Cardiac muscle cell (in vitro differentiated cells and primary cell): ENCODE results near the gene CCDC107. TPM values are rescaled to one million over a fixed set of nuclear protein-coding genes. Genes with fewer than 3 reads are reported as not detected.

Source experiments
- DNase-seq, 2 donors: peaks; one replicate each; pipeline versions ENCODE4 v3.0.0 to v3.0.0-alpha.2; 2010 to 2017; ENCODE audit warnings: low read depth in 1 of 2, low spot score in 1 of 2
- H3K27ac ChIP-seq: fragments of 200-600 bp; sonication (generic); 2 replicates; pipeline ENCODE4 v1.5.1; 2016
- H3K27me3 ChIP-seq: fragments of 200-600 bp; sonication (generic); 2 replicates; pipeline ENCODE4 v1.6.0; 2016; ENCODE audit warnings: control low read depth
- H3K36me3 ChIP-seq: fragments of 200-600 bp; sonication (generic); 2 replicates; pipeline ENCODE4 v1.5.1; 2016; ENCODE audit warnings: control low read depth
- H3K4me1 ChIP-seq: fragments of 200-600 bp; sonication (generic); 2 replicates; pipeline ENCODE4 v1.8.1; 2017; ENCODE audit warnings: low read depth, mild to moderate bottlenecking, mixed run types
- H3K4me3 ChIP-seq: fragments of 200-600 bp; sonication (generic); 2 replicates; pipeline ENCODE4 v1.5.1; 2016; ENCODE audit warnings: mild to moderate bottlenecking
- H3K9me3 ChIP-seq: fragments of 200-600 bp; sonication (generic); 2 replicates; pipeline ENCODE4 v1.5.1; 2017; ENCODE audit warnings: low read depth, mild to moderate bottlenecking, control low read depth
- polyA plus RNA-seq: library from polyadenylated mRNA; unstranded; fragments of >200 nt; fragmentation: Nextera tagmentation; extraction: Ambion mirVana; gene quantifications from 2 replicates; pipeline ENCODE4 v1.2.1, GENCODE V29; 2016
- total RNA-seq: library from RNA; depleted of rRNA; stranded (reverse); fragments of >200 nt; gene quantifications from 2 replicates; pipeline ENCODE4 v1.2.3, GENCODE V29; 2016
- TF ChIP-seq, protein P1 (sequence below): IDR thresholded peaks from 2 replicates; pipeline ENCODE4 v1.5.1; 2012; ENCODE audit warnings: low read depth, mild to moderate bottlenecking, low read length

Gene CCDC107
- total and polyA plus RNA-seq, 2 experiments from 2014 or later, result 26.5 to 75.1 TPM

- TF ChIP-seq, protein P1, sequence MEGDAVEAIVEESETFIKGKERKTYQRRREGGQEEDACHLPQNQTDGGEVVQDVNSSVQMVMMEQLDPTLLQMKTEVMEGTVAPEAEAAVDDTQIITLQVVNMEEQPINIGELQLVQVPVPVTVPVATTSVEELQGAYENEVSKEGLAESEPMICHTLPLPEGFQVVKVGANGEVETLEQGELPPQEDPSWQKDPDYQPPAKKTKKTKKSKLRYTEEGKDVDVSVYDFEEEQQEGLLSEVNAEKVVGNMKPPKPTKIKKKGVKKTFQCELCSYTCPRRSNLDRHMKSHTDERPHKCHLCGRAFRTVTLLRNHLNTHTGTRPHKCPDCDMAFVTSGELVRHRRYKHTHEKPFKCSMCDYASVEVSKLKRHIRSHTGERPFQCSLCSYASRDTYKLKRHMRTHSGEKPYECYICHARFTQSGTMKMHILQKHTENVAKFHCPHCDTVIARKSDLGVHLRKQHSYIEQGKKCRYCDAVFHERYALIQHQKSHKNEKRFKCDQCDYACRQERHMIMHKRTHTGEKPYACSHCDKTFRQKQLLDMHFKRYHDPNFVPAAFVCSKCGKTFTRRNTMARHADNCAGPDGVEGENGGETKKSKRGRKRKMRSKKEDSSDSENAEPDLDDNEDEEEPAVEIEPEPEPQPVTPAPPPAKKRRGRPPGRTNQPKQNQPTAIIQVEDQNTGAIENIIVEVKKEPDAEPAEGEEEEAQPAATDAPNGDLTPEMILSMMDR, result no peak
- no peaks in the 10 kb centered on the region for H3K36me3 ChIP-seq
- H3K9me3 ChIP-seq, result no peaks in the 10 kb centered on the region
- peak in 1 of 2 donors; percentile 69 for DNase-seq
- H3K27me3 ChIP-seq, result no peaks in the 10 kb centered on the region
- peaks cover 5% of the 10 kb centered on the region for H3K4me1 ChIP-seq
- no peak overlapping the region for H3K27ac ChIP-seq
- no peak overlapping the region for H3K4me3 ChIP-seq
These were observed 5.9 kb upstream of the CCDC107 start for GRCh38 chr9:35651956-35652828.

DNA sequence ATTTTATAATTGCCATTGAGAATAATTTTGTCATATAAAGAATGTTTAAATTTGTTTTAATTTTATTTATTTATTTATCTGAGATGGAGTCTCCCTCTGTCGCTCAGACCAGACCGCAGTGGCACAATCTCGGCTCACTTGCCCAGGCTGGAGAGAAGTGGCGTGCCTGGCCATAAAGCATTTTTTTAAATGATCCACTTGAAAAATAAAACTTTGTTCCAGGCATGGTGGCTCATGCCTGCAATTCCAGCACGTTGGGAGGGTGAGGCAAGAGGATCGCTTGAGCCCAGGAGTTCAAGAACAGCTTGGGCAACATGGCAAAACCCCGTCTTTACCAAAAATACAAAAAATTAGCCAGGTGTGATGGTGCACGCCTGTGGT, 5.3 kb upstream of the CCDC107 start:
- TF ChIP-seq, protein P1, result no peak
- Histone ChIP-seq H3K36me3 (no peaks in the 10 kb centered on the region), H3K4me1 (peaks cover 3% of the 10 kb centered on the region), H3K27me3 (no peaks in the 10 kb centered on the region), H3K27ac (no peak overlapping the region), H3K9me3 (no peaks in the 10 kb centered on the region), H3K4me3 (no peak overlapping the region)
- no peak for DNase-seq

- no peak for DNase-seq
- H3K9me3 ChIP-seq, result no peaks in the 10 kb centered on the region
- H3K4me1 ChIP-seq, result peaks cover 3% of the 10 kb centered on the region
- no peaks in the 10 kb centered on the region for H3K27me3 ChIP-seq
- no peaks in the 10 kb centered on the region for H3K36me3 ChIP-seq
- no peak overlapping the region for H3K4me3 ChIP-seq
- H3K27ac ChIP-seq, result no peak overlapping the region
- TF ChIP-seq, protein P1, result no peak
These were observed 4.5 kb upstream of the CCDC107 start for GRCh38 chr9:35653611-35654010.

GRCh38 chr9:35656348-35656747, 1.7 kb upstream of the CCDC107 start:
- Histone ChIP-seq H3K4me3 (no peak overlapping the region), H3K9me3 (no peaks in the 10 kb centered on the region), H3K27me3 (no peaks in the 10 kb centered on the region), H3K36me3 (no peaks in the 10 kb centered on the region), H3K4me1 (peaks cover 16% of the 10 kb centered on the region), H3K27ac (peak overlapping the region; percentile 99)
- TF ChIP-seq, protein P1, result no peak
- DNase-seq, result no peak

GRCh38 chr9:35656831-35657545, 1.1 kb upstream of the CCDC107 start:
- H3K4me1 ChIP-seq, result peaks cover 21% of the 10 kb centered on the region
- peak; percentile 60 to 70 for DNase-seq
- TF ChIP-seq, protein P1, result no peak
- H3K27ac ChIP-seq, result peak overlapping the region; percentile 99
- H3K36me3 ChIP-seq, result no peaks in the 10 kb centered on the region
- no peaks in the 10 kb centered on the region for H3K9me3 ChIP-seq
- H3K27me3 ChIP-seq, result no peaks in the 10 kb centered on the region
- peak overlapping the region; percentile 23 for H3K4me3 ChIP-seq
